Neuronal stem cell (in vitro differentiated cells): ENCODE measurements around the gene CCDC12. TPM values are rescaled to one million over a fixed set of nuclear protein-coding genes. Genes with fewer than 3 reads are reported as not detected.

Source experiments
- DNase-seq: peaks from one replicate; pipeline ENCODE4 v3.0.0-alpha.2; 2013; ENCODE audit warnings: low spot score
- H2AFZ ChIP-seq: one replicate; pipeline ENCODE4 v1.6.1; 2013; ENCODE audit warnings: mild to moderate bottlenecking, low read length, inconsistent platforms
- H2AK5ac ChIP-seq: 2 replicates; pipeline ENCODE4 v1.6.1; 2013; ENCODE audit warnings: low read depth, mild to moderate bottlenecking, inconsistent platforms, low read length, moderate library complexity, mixed read lengths
- H2BK120ac ChIP-seq: 2 replicates; pipeline ENCODE4 v1.6.1; 2013; ENCODE audit warnings: low read depth, mild to moderate bottlenecking, inconsistent platforms, low read length, moderate library complexity, mixed read lengths
- H2BK12ac ChIP-seq: one replicate; pipeline ENCODE4 v1.6.1; 2013; ENCODE audit warnings: low read length, inconsistent platforms
- H2BK15ac ChIP-seq: 2 replicates; pipeline ENCODE4 v1.6.1; 2013; ENCODE audit warnings: mild to moderate bottlenecking, low read length, inconsistent platforms, mixed read lengths
- H2BK5ac ChIP-seq: one replicate; pipeline ENCODE4 v1.6.1; 2013; ENCODE audit warnings: inconsistent platforms, mild to moderate bottlenecking, low read length, moderate library complexity
- H3K14ac ChIP-seq: one replicate; pipeline ENCODE4 v1.6.1; 2013; ENCODE audit warnings: low read length, inconsistent platforms
- H3K18ac ChIP-seq: 2 replicates; pipeline ENCODE4 v1.6.1; 2013; ENCODE audit warnings: low read length, inconsistent platforms
- H3K23ac ChIP-seq: 2 replicates; pipeline ENCODE4 v1.6.1; 2013; ENCODE audit warnings: low read depth, mild to moderate bottlenecking, mixed read lengths, low read length, inconsistent platforms; ENCODE audit not compliant: poor library complexity
- H3K27ac ChIP-seq: replicated peaks from 3 replicates; pipeline ENCODE4 v1.5.1; 2013; ENCODE audit warnings: low read length, inconsistent platforms
- H3K27me3 ChIP-seq, 3 experiments: 2 replicates each; pipeline ENCODE4 v1.6.1; 2013; ENCODE audit warnings: low read length in 3 of 3, mild to moderate bottlenecking in 2 of 3, inconsistent platforms in 1 of 3, low read depth in 1 of 3, mixed read lengths in 1 of 3, moderate library complexity in 1 of 3; ENCODE audit not compliant: control insufficient read depth in 3 of 3, insufficient read depth in 3 of 3
- H3K36me3 ChIP-seq, 2 donors: replicated peaks in 1 of 2; 2 replicates each; pipeline ENCODE4 v1.6.1; 2013; ENCODE audit warnings: low read length in 2 of 2; ENCODE audit not compliant: control insufficient read depth in 2 of 2, insufficient read depth in 2 of 2
- H3K4ac ChIP-seq: 2 replicates; pipeline ENCODE4 v1.6.1; 2013; ENCODE audit warnings: inconsistent platforms, mild to moderate bottlenecking, low read length, moderate library complexity
- H3K4me1 ChIP-seq, 2 donors: 1 replicate in 1 of 2; 2 replicates in 1 of 2; pipeline ENCODE4 v1.6.1; 2013; ENCODE audit warnings: low read length in 2 of 2, low read depth in 1 of 2; ENCODE audit not compliant: control insufficient read depth in 2 of 2, insufficient read depth in 1 of 2
- H3K4me2 ChIP-seq: one replicate; pipeline ENCODE4 v1.6.1; 2013; ENCODE audit warnings: mild to moderate bottlenecking, low read length, inconsistent platforms; ENCODE audit not compliant: insufficient read depth, poor library complexity, severe bottlenecking
- H3K4me3 ChIP-seq, 2 donors: 2 replicates each; pipeline ENCODE4 v1.5.1; 2013; ENCODE audit warnings: low read length in 2 of 2, mild to moderate bottlenecking in 2 of 2, inconsistent platforms in 1 of 2, moderate library complexity in 1 of 2
- H3K79me1 ChIP-seq: one replicate; pipeline ENCODE4 v1.6.1; 2013; ENCODE audit warnings: low read depth, mild to moderate bottlenecking, inconsistent platforms, low read length, moderate library complexity
- H3K9ac ChIP-seq: one replicate; pipeline ENCODE4 v1.6.1; 2013; ENCODE audit warnings: mild to moderate bottlenecking, low read depth, low read length, inconsistent platforms; ENCODE audit not compliant: poor library complexity
- H3K9me3 ChIP-seq, 2 donors: replicated peaks in 1 of 2; 2 replicates each; pipeline versions ENCODE3 to v1.6.1; 2013; ENCODE audit warnings: low read length in 2 of 2, mild to moderate bottlenecking in 2 of 2, inconsistent platforms in 1 of 2, low read depth in 1 of 2, mixed read lengths in 1 of 2, moderate library complexity in 1 of 2; ENCODE audit not compliant: control insufficient read depth in 2 of 2, insufficient read depth in 1 of 2
- H4K8ac ChIP-seq: one replicate; pipeline ENCODE4 v1.6.1; 2013; ENCODE audit warnings: low read depth, mild to moderate bottlenecking, inconsistent platforms, low read length, moderate library complexity
- H4K91ac ChIP-seq: one replicate; pipeline ENCODE4 v1.6.1; 2013; ENCODE audit warnings: low read length, low read depth, mild to moderate bottlenecking, inconsistent platforms; ENCODE audit not compliant: poor library complexity
- WGBS, 2 donors: extraction: QIAGEN DNeasy Blood & Tissue Kit; methylation state at CpG; one replicate each; pipeline ENCODE4 v1.1.7; 2013; ENCODE audit warnings: missing lambda C conversion rate in 2 of 2, mixed read lengths in 1 of 2; ENCODE audit not compliant: insufficient read length in 2 of 2, insufficient replicate concordance in 1 of 2; ENCODE audit errors: extremely low coverage in 2 of 2; 5-methylcytosine and 5-hydroxymethylcytosine counted together
- polyA plus RNA-seq, 2 experiments: library from polyadenylated mRNA; stranded (reverse); fragments of 200-250 nt; gene quantifications; one replicate each; pipeline ENCODE4 v1.2.3, GENCODE V29; 2013

The CCDC12 gene
- 56.1 TPM for polyA plus RNA-seq (2013, experiment 1 of 2)
- 55.5 TPM for polyA plus RNA-seq (2013, experiment 2 of 2)

- Histone ChIP-seq H2BK15ac (peak within 1 kb of the TSS; percentile 89), H3K23ac (peak within 1 kb of the TSS; percentile 76), H3K4me3 (peak within 1 kb of the TSS; percentile 88 to 98), H3K27me3 (peaks cover 0 to 6% (median 4%) of the 10 kb centered on the region in 3 experiments), H2BK120ac (no peak within 1 kb of the TSS), H2AK5ac (peak within 1 kb of the TSS; percentile 49), H3K79me1 (peaks cover 10% of the 10 kb centered on the region), H3K27ac (peak within 1 kb of the TSS; percentile 91), H3K36me3 (peaks cover 0 to 20% of the 10 kb centered on the region in 2 donors), H2BK12ac (no peak within 1 kb of the TSS), H4K8ac (peak within 1 kb of the TSS; percentile 97), H3K18ac (peak within 1 kb of the TSS; percentile 99), H2AFZ (peak within 1 kb of the TSS; percentile 88), H3K9ac (peak within 1 kb of the TSS; percentile 95), H3K14ac (no peak within 1 kb of the TSS), H3K9me3 (no peaks in the 10 kb centered on the region), H3K4ac (no peak within 1 kb of the TSS), H3K4me1 (peaks cover 3 to 9% of the 10 kb centered on the region in 2 donors), H3K4me2 (peak within 1 kb of the TSS; percentile 75), H2BK5ac (peak within 1 kb of the TSS; percentile 95), H4K91ac (no peak within 1 kb of the TSS)
- no CpG with 5 or more reads among the region's 64 CpGs for WGBS, 2 donors
- peak; percentile 96 for DNase-seq
Observed at GRCh38 chr3:46976326-46977190, at the start of gene CCDC12. CCDC12 (minus strand) TSS chr3:46976745; CDS start chr3:46976732, 13 bp downstream.

GRCh38 chr3:47024932-47025331 lies 48.4 kb upstream of the CCDC12 start:
- Histone ChIP-seq H3K27ac (no peak overlapping the region), H3K4me2 (no peak overlapping the region), H3K36me3 (peaks cover 0 to 34% of the 10 kb centered on the region in 2 donors), H2BK5ac (no peak overlapping the region), H3K4me1 (peaks cover 0 to 5% of the 10 kb centered on the region in 2 donors), H3K18ac (no peak overlapping the region), H3K23ac (no peak overlapping the region), H2BK12ac (no peak overlapping the region), H2BK120ac (no peak overlapping the region), H4K91ac (no peak overlapping the region), H3K4me3 (no peak overlapping the region), H2BK15ac (no peak overlapping the region), H3K79me1 (peaks cover 2% of the 10 kb centered on the region), H2AFZ (no peak overlapping the region), H2AK5ac (no peak overlapping the region), H3K9me3 (no peaks in the 10 kb centered on the region), H3K14ac (no peak overlapping the region), H3K27me3 (no peaks in the 10 kb centered on the region), H3K4ac (no peak overlapping the region), H4K8ac (no peak overlapping the region), H3K9ac (no peak overlapping the region)
- DNase-seq, result no peak

GRCh38 chr3:47022641-47023071 lies 46.1 kb upstream of the CCDC12 start:
- WGBS, 2 donors, result no CpG with 5 or more reads among the region's 1 CpG
- H3K14ac ChIP-seq, result no peak overlapping the region
- H2BK15ac ChIP-seq, result no peak overlapping the region
- no peak overlapping the region for H3K9ac ChIP-seq
- no peak overlapping the region for H2BK5ac ChIP-seq
- no peak overlapping the region for H3K18ac ChIP-seq
- H3K27me3 ChIP-seq, result no peaks in the 10 kb centered on the region
- no peak for DNase-seq
- no peak overlapping the region for H3K4ac ChIP-seq
- H3K79me1 ChIP-seq, result peaks cover 2% of the 10 kb centered on the region
- H2BK12ac ChIP-seq, result no peak overlapping the region
- no peak overlapping the region for H2AFZ ChIP-seq
- no peak overlapping the region for H3K4me3 ChIP-seq
- H3K23ac ChIP-seq, result no peak overlapping the region
- no peaks in the 10 kb centered on the region for H3K9me3 ChIP-seq
- no peak overlapping the region for H2AK5ac ChIP-seq
- no peak overlapping the region for H3K4me2 ChIP-seq
- no peak overlapping the region for H3K27ac ChIP-seq
- H4K91ac ChIP-seq, result no peak overlapping the region
- H3K4me1 ChIP-seq, result peaks cover 0 to 4% of the 10 kb centered on the region in 2 donors
- H3K36me3 ChIP-seq, result peaks cover 6 to 37% of the 10 kb centered on the region in 2 donors
- H2BK120ac ChIP-seq, result no peak overlapping the region
- H4K8ac ChIP-seq, result no peak overlapping the region

- H2AFZ ChIP-seq, result no peak overlapping the region
- no peak overlapping the region for H3K4me3 ChIP-seq
- H3K18ac ChIP-seq, result no peak overlapping the region
- H3K9ac ChIP-seq, result no peak overlapping the region
- H2BK15ac ChIP-seq, result no peak overlapping the region
- H3K4me2 ChIP-seq, result no peak overlapping the region
- no peak overlapping the region for H3K4ac ChIP-seq
- H3K23ac ChIP-seq, result no peak overlapping the region
- H3K27ac ChIP-seq, result no peak overlapping the region
- H2AK5ac ChIP-seq, result no peak overlapping the region
- no peak overlapping the region for H4K8ac ChIP-seq
- H2BK5ac ChIP-seq, result no peak overlapping the region
- H3K27me3 ChIP-seq, result no peaks in the 10 kb centered on the region
- H2BK120ac ChIP-seq, result no peak overlapping the region
- H3K9me3 ChIP-seq, result no peaks in the 10 kb centered on the region
- peaks cover 2% of the 10 kb centered on the region for H3K79me1 ChIP-seq
- peaks cover 0 to 4% of the 10 kb centered on the region in 2 donors for H3K4me1 ChIP-seq
- DNase-seq, result no peak
- H4K91ac ChIP-seq, result no peak overlapping the region
- peaks cover 12 to 55% of the 10 kb centered on the region in 2 donors for H3K36me3 ChIP-seq
- no peak overlapping the region for H2BK12ac ChIP-seq
- no peak overlapping the region for H3K14ac ChIP-seq
- WGBS, 2 donors, result no CpG with 5 or more reads among the region's 4 CpGs
Observed at GRCh38 chr3:47020311-47020710, 43.8 kb upstream of the CCDC12 start.
